ENCODE data around the gene KCTD12.

DNA sequence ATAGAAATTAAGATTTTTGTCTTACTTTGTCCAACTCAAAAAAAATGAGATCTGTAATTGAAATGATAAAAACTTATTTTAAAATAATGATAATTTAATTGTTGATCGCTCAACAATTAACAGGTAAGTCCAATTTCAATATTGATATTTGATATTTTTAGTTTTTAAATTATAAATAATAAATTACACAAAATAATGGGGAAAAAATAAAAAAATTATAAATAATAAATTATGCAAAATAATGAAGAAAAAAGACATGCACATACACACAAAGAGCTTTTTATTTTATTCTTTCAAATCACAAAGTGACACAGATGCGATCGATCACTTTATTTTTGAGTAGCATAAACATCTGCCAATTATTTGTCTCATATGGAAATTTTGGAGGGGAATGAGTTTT, 40.8 kb downstream of the KCTD12 start:
- TF ChIP-seq SPI1 (IDR thresholded peaks at IDR 0.05; ENCODE audit: low read depth, low read length) (no peak), POLR2AphosphoS5 (IDR thresholded peaks at IDR 0.05; ENCODE audit: low read depth, low read length) (no peak), POLR2A (IDR thresholded peaks at IDR 0.05; ENCODE audit: low read depth, low read length) (no peak), TAF1 (IDR thresholded peaks at IDR 0.05; ENCODE audit: low read depth, low read length) (no peak)
